HG03575 (cell line): ENCODE results near the gene NLE1.
"Not testable (repeated sequence)": the region's sequence is repeated elsewhere in the genome, so short reads cannot be mapped to it uniquely, and the experiment has no call there.

Experiments
- ATAC-seq: cut with Tn5 transposase; IDR thresholded peaks from one replicate; pipeline ENCODE4 v1.9.1; 2021; ENCODE audit not compliant: unreplicated experiment, insufficient number of reproducible peaks, low FRiP score; ENCODE audit errors: extremely low read depth

Gene NLE1

GRCh38 chr17:35094902-35095301, 47.2 kb downstream of the NLE1 start:
- no peak for ATAC-seq

- not testable (repeated sequence) for ATAC-seq
Measured at GRCh38 chr17:35090707-35091106, 51.4 kb downstream of the NLE1 start.

GRCh38 chr17:35089586-35090296, 52.4 kb downstream of the NLE1 start:
- ATAC-seq, result no peak

GRCh38 chr17:35088881-35089585, 53.1 kb downstream of the NLE1 start:
- no peak for ATAC-seq

GRCh38 chr17:35088356-35088880, 53.7 kb downstream of the NLE1 start:
- ATAC-seq, result no peak

- ATAC-seq, result no peak
Measured at GRCh38 chr17:35087731-35088355, 54.3 kb downstream of the NLE1 start.

GRCh38 chr17:35086931-35087573, 55.1 kb downstream of the NLE1 start:
- ATAC-seq, result no peak

GRCh38 chr17:35086164-35086563, 55.9 kb downstream of the NLE1 start:
- ATAC-seq, result no peak

GRCh38 chr17:35084987-35085386, 57.1 kb downstream of the NLE1 start:
- ATAC-seq, result no peak

- ATAC-seq, result no peak
Measured at GRCh38 chr17:35083071-35083470, 59.0 kb downstream of the NLE1 start.

GRCh38 chr17:35082073-35082657, 59.9 kb downstream of the NLE1 start:
- ATAC-seq, result no peak

GRCh38 chr17:35081638-35082037, 60.5 kb downstream of the NLE1 start:
- ATAC-seq, result no peak

- no peak for ATAC-seq
Measured at GRCh38 chr17:35080536-35080935, 61.6 kb downstream of the NLE1 start.

GRCh38 chr17:35079547-35080423, 62.3 kb downstream of the NLE1 start:
- ATAC-seq, result no peak
